NB4 (cell line): ENCODE measurements around the gene QRFPR.

Experiments
- POLR2A ChIP-seq: IDR thresholded peaks from 2 replicates; pipeline ENCODE4 v1.6.1; 2011; ENCODE audit warnings: mild to moderate bottlenecking; ENCODE audit not compliant: insufficient read length; ENCODE audit errors: extremely low read depth
- TF ChIP-seq, protein P1 (sequence below): IDR thresholded peaks from one replicate; pipeline ENCODE4 v1.5.1; 2012; ENCODE audit warnings: low read depth, low read length
- TF ChIP-seq, protein P2 (sequence below): IDR thresholded peaks from 2 replicates; pipeline ENCODE4 v1.6.1; 2011; ENCODE audit warnings: low read depth, low read length

DNA sequence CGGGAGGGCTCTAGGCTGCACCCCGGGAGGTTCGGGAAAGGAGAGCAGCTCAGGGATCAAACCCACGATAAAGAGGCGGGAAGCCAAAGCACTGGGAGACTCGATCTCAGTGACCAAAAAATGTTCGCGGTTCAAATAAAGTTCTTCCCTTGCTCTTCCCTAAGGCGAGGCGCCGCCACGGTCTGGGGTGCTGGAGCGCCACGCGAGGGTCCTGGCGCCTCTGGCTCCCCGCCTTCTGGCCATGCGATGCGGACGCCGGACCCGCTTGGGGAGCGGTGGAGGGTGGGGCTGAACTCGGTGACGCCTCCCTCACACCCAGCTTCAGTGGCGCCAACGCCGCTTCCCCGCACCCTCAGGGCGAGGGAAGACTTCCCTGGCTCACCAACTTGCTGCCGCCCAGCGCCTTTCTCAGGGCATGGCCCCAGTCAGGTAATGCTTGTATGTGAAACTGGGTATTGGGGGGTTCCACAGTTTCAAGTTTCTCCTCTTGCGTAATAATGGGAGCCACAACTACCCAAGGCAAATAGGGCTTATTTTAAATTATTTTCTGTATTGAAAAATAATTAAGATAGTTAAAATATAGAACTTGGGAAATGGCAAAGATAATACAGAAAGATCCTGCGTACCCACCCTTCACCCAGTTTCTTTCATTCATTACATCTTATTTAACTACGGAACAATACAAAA, at the start of gene QRFPR:
- TF ChIP-seq, protein P1, sequence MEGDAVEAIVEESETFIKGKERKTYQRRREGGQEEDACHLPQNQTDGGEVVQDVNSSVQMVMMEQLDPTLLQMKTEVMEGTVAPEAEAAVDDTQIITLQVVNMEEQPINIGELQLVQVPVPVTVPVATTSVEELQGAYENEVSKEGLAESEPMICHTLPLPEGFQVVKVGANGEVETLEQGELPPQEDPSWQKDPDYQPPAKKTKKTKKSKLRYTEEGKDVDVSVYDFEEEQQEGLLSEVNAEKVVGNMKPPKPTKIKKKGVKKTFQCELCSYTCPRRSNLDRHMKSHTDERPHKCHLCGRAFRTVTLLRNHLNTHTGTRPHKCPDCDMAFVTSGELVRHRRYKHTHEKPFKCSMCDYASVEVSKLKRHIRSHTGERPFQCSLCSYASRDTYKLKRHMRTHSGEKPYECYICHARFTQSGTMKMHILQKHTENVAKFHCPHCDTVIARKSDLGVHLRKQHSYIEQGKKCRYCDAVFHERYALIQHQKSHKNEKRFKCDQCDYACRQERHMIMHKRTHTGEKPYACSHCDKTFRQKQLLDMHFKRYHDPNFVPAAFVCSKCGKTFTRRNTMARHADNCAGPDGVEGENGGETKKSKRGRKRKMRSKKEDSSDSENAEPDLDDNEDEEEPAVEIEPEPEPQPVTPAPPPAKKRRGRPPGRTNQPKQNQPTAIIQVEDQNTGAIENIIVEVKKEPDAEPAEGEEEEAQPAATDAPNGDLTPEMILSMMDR = no peak
- TF ChIP-seq, protein P2, sequence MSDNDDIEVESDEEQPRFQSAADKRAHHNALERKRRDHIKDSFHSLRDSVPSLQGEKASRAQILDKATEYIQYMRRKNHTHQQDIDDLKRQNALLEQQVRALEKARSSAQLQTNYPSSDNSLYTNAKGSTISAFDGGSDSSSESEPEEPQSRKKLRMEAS = no peak
- TF ChIP-seq POLR2A = no peak
